Smooth muscle cell (in vitro differentiated cells): ENCODE data around the gene UPK1A. TPM values are rescaled to one million over a fixed set of nuclear protein-coding genes. Genes with fewer than 3 reads are reported as not detected.

Experiments
- DNase-seq: peaks from one replicate; lab custom pipeline; 2025; ENCODE audit not compliant: unreplicated experiment; lab: John Stamatoyannopoulos, UW
- H2AFZ ChIP-seq: fragments of 200-600 bp; sonication (generic); 2 replicates; pipeline ENCODE4 v1.6.0; 2016; ENCODE audit warnings: antibody characterized with exemption, low read depth, mild to moderate bottlenecking
- H3F3A ChIP-seq: fragments of 200-600 bp; sonication (generic); 2 replicates; pipeline ENCODE4 v1.6.0; 2017; ENCODE audit warnings: antibody characterized with exemption, low read depth
- H3K27ac ChIP-seq: fragments of 200-600 bp; sonication (generic); 2 replicates; pipeline ENCODE4 v1.5.1; 2016; ENCODE audit warnings: low read depth, mild to moderate bottlenecking
- H3K27me3 ChIP-seq: fragments of 200-600 bp; sonication (generic); 2 replicates; pipeline ENCODE4 v1.6.1; 2016; ENCODE audit warnings: low read depth, mild to moderate bottlenecking
- H3K36me3 ChIP-seq: fragments of 200-600 bp; sonication (generic); 2 replicates; pipeline ENCODE4 v1.5.1; 2016; ENCODE audit warnings: low read depth
- H3K4me1 ChIP-seq: fragments of 200-600 bp; sonication (generic); 2 replicates; pipeline ENCODE4 v1.5.1; 2016; ENCODE audit warnings: low read depth
- H3K4me2 ChIP-seq: fragments of 200-600 bp; sonication (generic); 2 replicates; pipeline ENCODE4 v1.6.0; 2016; ENCODE audit warnings: mild to moderate bottlenecking
- H3K4me3 ChIP-seq: fragments of 200-600 bp; sonication (generic); 2 replicates; pipeline ENCODE4 v1.5.1; 2016; ENCODE audit warnings: mild to moderate bottlenecking
- H3K79me2 ChIP-seq: fragments of 200-600 bp; sonication (generic); 2 replicates; pipeline ENCODE4 v1.6.0; 2016; ENCODE audit warnings: low read depth, mild to moderate bottlenecking
- H3K9ac ChIP-seq: fragments of 200-600 bp; sonication (generic); 2 replicates; pipeline ENCODE4 v1.6.0; 2016; ENCODE audit warnings: low read depth
- H3K9me3 ChIP-seq: fragments of 200-600 bp; sonication (generic); replicated peaks from 2 replicates; pipeline ENCODE4 v1.5.1; 2016; ENCODE audit warnings: low read depth
- H4K20me1 ChIP-seq: fragments of 200-600 bp; sonication (generic); 2 replicates; pipeline ENCODE4 v1.6.0; 2016; ENCODE audit warnings: low read depth
- WGBS: methylation state at CpG from one replicate; pipeline ENCODE4 v1.1.7; 2016; ENCODE audit warnings: low lambda C conversion rate; 5-methylcytosine and 5-hydroxymethylcytosine counted together
- polyA plus RNA-seq: library from polyadenylated mRNA; unstranded; fragments of >200 nt; fragmentation: Nextera tagmentation; extraction: Ambion mirVana; gene quantifications from 2 replicates; pipeline ENCODE4 v1.2.1, GENCODE V29; 2016
- total RNA-seq: library from RNA; depleted of rRNA; stranded (reverse); fragments of >200 nt; gene quantifications from 2 replicates; pipeline ENCODE4 v1.2.3, GENCODE V29; 2014
- TF ChIP-seq, protein P1 (sequence below): fragments of 200-600 bp; sonication (generic); IDR thresholded peaks from 2 replicates; pipeline ENCODE4 v1.5.1; 2017; ENCODE audit warnings: borderline replicate concordance, mild to moderate bottlenecking, antibody characterized with exemption; ENCODE audit not compliant: insufficient read depth, poor library complexity, severe bottlenecking

Gene UPK1A
- total and polyA plus RNA-seq, 2 experiments from 2014 or later, result 1.0 to 4.2 TPM

DNA sequence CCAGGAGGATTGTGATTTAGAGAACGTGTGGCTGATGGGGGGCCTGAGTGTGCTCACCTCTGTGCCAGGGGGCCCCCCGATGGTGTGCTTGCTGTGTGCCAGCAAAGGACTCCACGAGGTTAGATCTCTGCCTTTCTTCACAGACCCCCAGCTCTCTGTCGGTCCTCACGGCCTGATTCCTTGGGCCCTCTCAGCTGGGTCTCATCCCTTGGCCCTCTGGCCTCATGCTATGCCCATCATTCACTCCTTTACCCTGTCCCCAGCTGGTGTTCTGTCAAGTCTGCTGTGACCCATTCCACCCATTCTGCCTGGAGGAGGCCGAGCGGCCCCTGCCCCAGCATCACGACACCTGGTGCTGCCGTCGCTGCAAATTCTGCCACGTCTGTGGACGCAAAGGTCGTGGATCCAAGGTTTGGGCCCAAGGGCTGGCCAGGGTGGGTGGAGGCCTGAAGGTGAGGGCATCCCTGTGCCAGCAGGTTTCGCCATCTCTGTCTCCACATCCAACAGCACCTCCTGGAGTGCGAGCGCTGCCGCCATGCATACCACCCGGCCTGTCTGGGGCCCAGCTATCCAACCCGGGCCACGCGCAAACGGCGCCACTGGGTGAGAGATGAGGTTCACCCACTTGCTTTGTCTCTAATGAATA, 59.0 kb downstream of the UPK1A start:
- TF ChIP-seq, protein P1, sequence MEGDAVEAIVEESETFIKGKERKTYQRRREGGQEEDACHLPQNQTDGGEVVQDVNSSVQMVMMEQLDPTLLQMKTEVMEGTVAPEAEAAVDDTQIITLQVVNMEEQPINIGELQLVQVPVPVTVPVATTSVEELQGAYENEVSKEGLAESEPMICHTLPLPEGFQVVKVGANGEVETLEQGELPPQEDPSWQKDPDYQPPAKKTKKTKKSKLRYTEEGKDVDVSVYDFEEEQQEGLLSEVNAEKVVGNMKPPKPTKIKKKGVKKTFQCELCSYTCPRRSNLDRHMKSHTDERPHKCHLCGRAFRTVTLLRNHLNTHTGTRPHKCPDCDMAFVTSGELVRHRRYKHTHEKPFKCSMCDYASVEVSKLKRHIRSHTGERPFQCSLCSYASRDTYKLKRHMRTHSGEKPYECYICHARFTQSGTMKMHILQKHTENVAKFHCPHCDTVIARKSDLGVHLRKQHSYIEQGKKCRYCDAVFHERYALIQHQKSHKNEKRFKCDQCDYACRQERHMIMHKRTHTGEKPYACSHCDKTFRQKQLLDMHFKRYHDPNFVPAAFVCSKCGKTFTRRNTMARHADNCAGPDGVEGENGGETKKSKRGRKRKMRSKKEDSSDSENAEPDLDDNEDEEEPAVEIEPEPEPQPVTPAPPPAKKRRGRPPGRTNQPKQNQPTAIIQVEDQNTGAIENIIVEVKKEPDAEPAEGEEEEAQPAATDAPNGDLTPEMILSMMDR, result no peak
- H3K4me2 ChIP-seq, result no peak overlapping the region
- no peaks in the 10 kb centered on the region for H3K9me3 ChIP-seq
- no peaks in the 10 kb centered on the region for H3K4me1 ChIP-seq
- DNase-seq, result no peak
- H3K79me2 ChIP-seq, result peaks cover 17% of the 10 kb centered on the region
- H3K27me3 ChIP-seq, result no peaks in the 10 kb centered on the region
- H2AFZ ChIP-seq, result no peak overlapping the region
- WGBS, result 97% methylated on average over 23 of the region's 23 CpGs
- no peaks in the 10 kb centered on the region for H3F3A ChIP-seq
- no peak overlapping the region for H3K27ac ChIP-seq
- H4K20me1 ChIP-seq, result peaks cover 8% of the 10 kb centered on the region
- H3K4me3 ChIP-seq, result no peak overlapping the region
- no peak overlapping the region for H3K9ac ChIP-seq
- H3K36me3 ChIP-seq, result peaks cover 6% of the 10 kb centered on the region

DNA sequence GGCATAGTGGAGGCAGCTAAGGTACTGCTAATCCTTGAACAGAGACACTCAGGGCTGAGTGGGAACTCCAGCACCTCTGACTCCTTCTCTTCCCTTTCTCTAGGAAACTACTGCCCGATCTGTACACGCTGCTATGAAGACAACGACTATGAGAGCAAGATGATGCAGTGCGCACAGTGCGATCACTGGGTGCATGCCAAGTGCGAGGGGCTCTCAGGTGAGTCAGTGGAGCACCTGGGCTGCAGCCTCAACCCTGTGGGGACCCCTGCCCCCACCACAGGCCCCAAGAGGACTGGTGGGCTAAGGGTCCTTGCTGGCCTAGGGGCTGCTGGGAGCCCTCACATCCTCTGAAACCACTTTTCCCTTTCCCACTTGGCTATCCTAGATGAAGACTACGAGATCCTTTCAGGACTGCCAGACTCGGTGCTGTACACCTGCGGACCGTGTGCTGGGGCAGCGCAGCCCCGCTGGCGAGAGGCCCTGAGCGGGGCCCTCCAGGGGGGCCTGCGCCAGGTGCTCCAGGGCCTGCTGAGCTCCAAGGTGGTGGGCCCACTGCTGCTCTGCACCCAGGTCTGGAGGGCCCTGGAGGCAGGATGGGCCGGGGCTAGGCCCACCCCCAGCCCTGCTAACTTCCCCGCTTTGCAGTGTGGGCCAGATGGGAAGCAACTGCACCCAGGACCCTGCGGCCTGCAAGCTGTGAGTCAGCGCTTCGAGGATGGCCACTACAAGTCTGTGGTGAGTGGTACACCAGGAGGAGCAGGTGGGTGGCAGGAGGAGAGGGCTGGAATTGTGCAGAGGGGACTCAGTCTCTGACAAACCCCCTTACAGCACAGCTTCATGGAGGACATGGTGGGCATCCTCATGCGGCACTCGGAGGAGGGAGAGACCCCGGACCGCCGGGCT, 61.0 kb downstream of the UPK1A start:
- no peaks in the 10 kb centered on the region for H3K9me3 ChIP-seq
- peaks cover 12% of the 10 kb centered on the region for H4K20me1 ChIP-seq
- H3K27ac ChIP-seq, result no peak overlapping the region
- H3K79me2 ChIP-seq, result peaks cover 4% of the 10 kb centered on the region
- no peaks in the 10 kb centered on the region for H3K4me1 ChIP-seq
- 97% methylated on average over 25 of the region's 25 CpGs for WGBS
- TF ChIP-seq, protein P1, result no peak
- no peaks in the 10 kb centered on the region for H3K27me3 ChIP-seq
- H3K4me3 ChIP-seq, result no peak overlapping the region
- no peak for DNase-seq
- H3K9ac ChIP-seq, result no peak overlapping the region
- H3K4me2 ChIP-seq, result no peak overlapping the region
- H3K36me3 ChIP-seq, result peaks cover 6% of the 10 kb centered on the region
- H2AFZ ChIP-seq, result no peak overlapping the region
- no peaks in the 10 kb centered on the region for H3F3A ChIP-seq

Other genes starting within 250 kb of the UPK1A start
- not detected in 2 replicates for gene FFAR2, start 218.3 kb upstream of the UPK1A start, total RNA-seq
- gene FFAR2, start 218.3 kb upstream of the UPK1A start, polyA plus RNA-seq, result not detected in 2 replicates
- 203 and 298 TPM in 2 replicates for gene KRTDAP, start 176.1 kb upstream of the UPK1A start, total RNA-seq
- gene KRTDAP, start 176.1 kb upstream of the UPK1A start, polyA plus RNA-seq, result 41.7 and 68.3 TPM in 2 replicates
- 46.5 and 132 TPM in 2 replicates for gene DMKN, start 152.9 kb upstream of the UPK1A start, total RNA-seq
- gene DMKN, start 152.9 kb upstream of the UPK1A start, polyA plus RNA-seq, result 31.2 and 75.4 TPM in 2 replicates
- gene SBSN, start 138.2 kb upstream of the UPK1A start, total RNA-seq, result 14.9 and 19.8 TPM in 2 replicates
- 4.9 and 11.7 TPM in 2 replicates for gene SBSN, start 138.2 kb upstream of the UPK1A start, polyA plus RNA-seq
- not detected in 2 replicates for gene GAPDHS, start 133.1 kb upstream of the UPK1A start, total RNA-seq
- 0.16 TPM in 1 of 2 replicates, not detected in the other for gene GAPDHS, start 133.1 kb upstream of the UPK1A start, polyA plus RNA-seq
- gene TMEM147, start 120.9 kb upstream of the UPK1A start, total RNA-seq, result 128 and 168 TPM in 2 replicates
- gene TMEM147, start 120.9 kb upstream of the UPK1A start, polyA plus RNA-seq, result 291 and 293 TPM in 2 replicates
- gene ATP4A, start 102.9 kb upstream of the UPK1A start, total RNA-seq, result not detected in 2 replicates
- gene ATP4A, start 102.9 kb upstream of the UPK1A start, polyA plus RNA-seq, result not detected in 2 replicates
- gene PMIS2, start 80.3 kb upstream of the UPK1A start, total RNA-seq, result not detected in 2 replicates
- gene PMIS2, start 80.3 kb upstream of the UPK1A start, polyA plus RNA-seq, result not detected in 2 replicates
- 6.3 and 6.4 TPM in 2 replicates for gene HAUS5, start 53.8 kb upstream of the UPK1A start, total RNA-seq
- 14.0 and 15.8 TPM in 2 replicates for gene HAUS5, start 53.8 kb upstream of the UPK1A start, polyA plus RNA-seq
- 37.2 and 42.4 TPM in 2 replicates for gene RBM42, start 37.5 kb upstream of the UPK1A start, total RNA-seq
- 143 and 155 TPM in 2 replicates for gene RBM42, start 37.5 kb upstream of the UPK1A start, polyA plus RNA-seq
- not detected in 2 replicates for gene ETV2, start 24.8 kb upstream of the UPK1A start, total RNA-seq
- gene ETV2, start 24.8 kb upstream of the UPK1A start, polyA plus RNA-seq, result 2.9 and 3.8 TPM in 2 replicates
- 521 and 971 TPM in 2 replicates for gene COX6B1, start 18.2 kb upstream of the UPK1A start, total RNA-seq
- gene COX6B1, start 18.2 kb upstream of the UPK1A start, polyA plus RNA-seq, result 622 and 683 TPM in 2 replicates
- gene ZBTB32, start 38.0 kb downstream of the UPK1A start, total RNA-seq, result not detected in 2 replicates
- 1.0 and 1.3 TPM in 2 replicates for gene ZBTB32, start 38.0 kb downstream of the UPK1A start, polyA plus RNA-seq
- gene KMT2B, start 51.5 kb downstream of the UPK1A start, total RNA-seq, result 10.5 and 31.1 TPM in 2 replicates
- gene KMT2B, start 51.5 kb downstream of the UPK1A start, polyA plus RNA-seq, result 8.8 and 11.2 TPM in 2 replicates
- gene IGFLR1, start 75.9 kb downstream of the UPK1A start, total RNA-seq, result 1.2 and 1.7 TPM in 2 replicates
- 1.4 and 6.3 TPM in 2 replicates for gene IGFLR1, start 75.9 kb downstream of the UPK1A start, polyA plus RNA-seq
- 14.6 and 17.0 TPM in 2 replicates for gene U2AF1L4, start 78.9 kb downstream of the UPK1A start, total RNA-seq
- 29.3 and 31.5 TPM in 2 replicates for gene U2AF1L4, start 78.9 kb downstream of the UPK1A start, polyA plus RNA-seq
- gene PSENEN, start 79.1 kb downstream of the UPK1A start, total RNA-seq, result 53.3 and 65.4 TPM in 2 replicates
- 137 and 167 TPM in 2 replicates for gene PSENEN, start 79.1 kb downstream of the UPK1A start, polyA plus RNA-seq
- gene LIN37, start 82.1 kb downstream of the UPK1A start, total RNA-seq, result 17.8 and 20.3 TPM in 2 replicates
- gene LIN37, start 82.1 kb downstream of the UPK1A start, polyA plus RNA-seq, result 16.4 and 24.2 TPM in 2 replicates
- 19.1 and 20.6 TPM in 2 replicates for gene HSPB6, start 90.5 kb downstream of the UPK1A start, total RNA-seq
- gene HSPB6, start 90.5 kb downstream of the UPK1A start, polyA plus RNA-seq, result 173 and 254 TPM in 2 replicates
- 6.1 and 13.7 TPM in 2 replicates for gene PROSER3, start 91.7 kb downstream of the UPK1A start, total RNA-seq
- gene PROSER3, start 91.7 kb downstream of the UPK1A start, polyA plus RNA-seq, result 24.8 and 32.3 TPM in 2 replicates
- gene ARHGAP33, start 109.0 kb downstream of the UPK1A start, total RNA-seq, result 5.3 and 8.2 TPM in 2 replicates
- gene ARHGAP33, start 109.0 kb downstream of the UPK1A start, polyA plus RNA-seq, result 5.7 and 14.0 TPM in 2 replicates
- not detected in 2 replicates for gene PRODH2, start 146.3 kb downstream of the UPK1A start, total RNA-seq
- gene PRODH2, start 146.3 kb downstream of the UPK1A start, polyA plus RNA-seq, result not detected in 2 replicates
- 0.31 TPM in 1 of 2 replicates, not detected in the other for gene NPHS1, start 186.0 kb downstream of the UPK1A start, total RNA-seq
- 0.46 TPM in 1 of 2 replicates, not detected in the other for gene NPHS1, start 186.0 kb downstream of the UPK1A start, polyA plus RNA-seq
- gene KIRREL2, start 190.4 kb downstream of the UPK1A start, total RNA-seq, result 0.18 and 2.1 TPM in 2 replicates
- 0.56 and 0.64 TPM in 2 replicates for gene KIRREL2, start 190.4 kb downstream of the UPK1A start, polyA plus RNA-seq
- gene APLP1, start 202.1 kb downstream of the UPK1A start, total RNA-seq, result 40.1 and 81.8 TPM in 2 replicates
- 98.3 and 114 TPM in 2 replicates for gene APLP1, start 202.1 kb downstream of the UPK1A start, polyA plus RNA-seq
- gene NFKBID, start 234.0 kb downstream of the UPK1A start, total RNA-seq, result 4.2 and 4.9 TPM in 2 replicates
- gene NFKBID, start 234.0 kb downstream of the UPK1A start, polyA plus RNA-seq, result 9.0 and 11.1 TPM in 2 replicates
- 0.81 TPM in 1 of 2 replicates, not detected in the other for gene HCST, start 236.0 kb downstream of the UPK1A start, total RNA-seq
- 2.6 and 3.4 TPM in 2 replicates for gene HCST, start 236.0 kb downstream of the UPK1A start, polyA plus RNA-seq
- not detected in 2 replicates for gene TYROBP, start 241.8 kb downstream of the UPK1A start, total RNA-seq
- not detected in 2 replicates for gene TYROBP, start 241.8 kb downstream of the UPK1A start, polyA plus RNA-seq